Body of pancreas (tissue), 4 donors: Measurements from ENCODE around the gene IFRD2. TPM values are rescaled to one million over a fixed set of nuclear protein-coding genes. Genes with fewer than 3 reads are reported as not detected.

Source experiments
- ATAC-seq: fragments of 150-250 bp; one replicate; pipeline ENCODE4 v1.9.1; 2016
- DNase-seq, 4 donors: peaks; one replicate each; pipeline ENCODE4 v3.0.0-alpha.2; 2019
- H3K27ac ChIP-seq, 4 donors: fragments of 200-600 bp; sonication (generic); 1 replicate in 3 of 4; 2 replicates in 1 of 4; pipeline versions ENCODE4 v1.5.1 to v1.6.1; 2016 to 2019; ENCODE audit warnings: mild to moderate bottlenecking in 1 of 4, mixed read lengths in 1 of 4, moderate library complexity in 1 of 4
- H3K27me3 ChIP-seq, 2 donors: fragments of 200-600 bp; sonication (generic); one replicate each; pipeline ENCODE4 v1.6.0; 2016; ENCODE audit warnings: mild to moderate bottlenecking in 1 of 2
- H3K36me3 ChIP-seq, 2 donors: fragments of 200-600 bp; sonication (generic); replicated peaks in 1 of 2; 2 replicates each; pipeline ENCODE4 v1.5.1; 2016; ENCODE audit warnings: low read depth in 2 of 2; ENCODE audit not compliant: insufficient read depth in 1 of 2
- H3K4me1 ChIP-seq: fragments of 200-600 bp; sonication (generic); one replicate; pipeline ENCODE4 v1.6.0; 2016
- H3K4me3 ChIP-seq, 2 donors: fragments of 200-600 bp; sonication (generic); 1 replicate in 1 of 2; 2 replicates in 1 of 2; pipeline ENCODE4 v1.5.1; 2016 to 2019
- H3K9me3 ChIP-seq, 3 donors: fragments of 200-600 bp; sonication (generic); 1 replicate in 2 of 3; 2 replicates in 1 of 3; pipeline ENCODE4 v1.5.1; 2016
- POLR2A ChIP-seq, 3 donors: fragments of 450-650 bp; IDR thresholded peaks; one replicate each; pipeline ENCODE4 v1.6.1; 2016; ENCODE audit warnings: antibody characterized with exemption in 3 of 3, mild to moderate bottlenecking in 2 of 3
- WGBS, 2 donors: methylation state at CpG; one replicate each; pipeline ENCODE4 v1.1.5; 2017; 5-methylcytosine and 5-hydroxymethylcytosine counted together
- intact Hi-C: fragments of 100-400 bp; cut with DNase I; formaldehyde crosslinking; loops from one replicate; pipeline ENCODE4 v1.15.1; 2023
- total RNA-seq, 2 donors: library from RNA; depleted of rRNA; stranded (reverse); fragments of >200 nt; gene quantifications; one replicate each; pipeline ENCODE4 v1.1.0, GENCODE V29; 2016
- TF ChIP-seq, protein P1 (sequence below), 7 experiments: fragments of 450-650 bp in 4 of 7; fragments of 200-600 bp in 3 of 7; sonication (generic) in 3 of 7; IDR thresholded peaks; one replicate each; pipeline ENCODE4 v1.5.1; 2016 to 2019; ENCODE audit warnings: antibody characterized with exemption in 7 of 7

The IFRD2 gene
- total RNA-seq, 2 donors from 2014 or later = 75.8 to 103 TPM

DNA sequence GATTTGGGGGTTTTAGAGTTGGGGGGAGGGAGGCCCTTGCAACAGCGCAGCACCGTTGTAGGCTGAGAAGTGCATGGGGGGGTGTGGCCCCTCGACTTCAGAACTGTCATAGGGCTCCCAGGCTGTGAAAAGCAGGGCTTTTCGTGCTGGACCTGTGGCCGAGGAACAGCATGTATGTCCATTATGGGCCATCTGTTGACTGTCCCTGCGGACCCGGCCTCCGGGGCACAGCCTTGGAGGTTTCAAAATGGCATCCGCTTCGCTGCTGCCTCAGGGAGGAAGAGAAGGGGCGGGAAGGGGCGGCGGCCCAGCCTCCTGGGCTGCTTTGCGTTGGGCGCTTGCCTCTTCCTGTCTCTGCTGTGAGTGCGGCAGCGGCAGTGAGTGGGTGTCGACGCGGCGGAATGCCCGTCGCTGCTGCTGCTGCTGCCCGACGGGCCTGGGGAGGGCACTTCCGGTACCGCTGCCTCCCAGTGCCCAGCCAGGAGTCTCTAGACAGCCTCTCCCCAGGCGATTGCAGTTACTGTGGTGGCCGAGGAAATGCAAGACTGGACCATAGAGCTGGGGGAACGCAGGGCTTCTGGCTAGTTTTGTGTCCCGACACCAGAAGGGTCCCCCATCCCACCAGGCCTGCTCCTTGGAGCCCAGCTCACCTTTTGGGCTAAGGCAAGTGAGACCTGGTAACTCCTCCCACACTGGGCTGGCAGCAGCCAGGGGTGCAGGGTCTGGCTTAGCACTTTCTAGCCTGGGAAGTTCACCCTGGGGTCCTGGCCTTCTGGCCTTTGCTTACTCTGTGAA is 54.3 kb downstream of the IFRD2 start:
- DNase-seq (peak; percentile 57 to 84 (median 70)), ATAC-seq (no peak)
- no peaks in the 10 kb centered on the region for H3K36me3 ChIP-seq
- H3K4me3 ChIP-seq = peak overlapping the region in 1 of 2 donors; percentile 15
- 14% methylated on average over 3 to 29 of the region's 31 CpGs for WGBS, 2 donors
- peaks cover 67% of the 10 kb centered on the region for H3K4me1 ChIP-seq
- TF ChIP-seq, protein P1, sequence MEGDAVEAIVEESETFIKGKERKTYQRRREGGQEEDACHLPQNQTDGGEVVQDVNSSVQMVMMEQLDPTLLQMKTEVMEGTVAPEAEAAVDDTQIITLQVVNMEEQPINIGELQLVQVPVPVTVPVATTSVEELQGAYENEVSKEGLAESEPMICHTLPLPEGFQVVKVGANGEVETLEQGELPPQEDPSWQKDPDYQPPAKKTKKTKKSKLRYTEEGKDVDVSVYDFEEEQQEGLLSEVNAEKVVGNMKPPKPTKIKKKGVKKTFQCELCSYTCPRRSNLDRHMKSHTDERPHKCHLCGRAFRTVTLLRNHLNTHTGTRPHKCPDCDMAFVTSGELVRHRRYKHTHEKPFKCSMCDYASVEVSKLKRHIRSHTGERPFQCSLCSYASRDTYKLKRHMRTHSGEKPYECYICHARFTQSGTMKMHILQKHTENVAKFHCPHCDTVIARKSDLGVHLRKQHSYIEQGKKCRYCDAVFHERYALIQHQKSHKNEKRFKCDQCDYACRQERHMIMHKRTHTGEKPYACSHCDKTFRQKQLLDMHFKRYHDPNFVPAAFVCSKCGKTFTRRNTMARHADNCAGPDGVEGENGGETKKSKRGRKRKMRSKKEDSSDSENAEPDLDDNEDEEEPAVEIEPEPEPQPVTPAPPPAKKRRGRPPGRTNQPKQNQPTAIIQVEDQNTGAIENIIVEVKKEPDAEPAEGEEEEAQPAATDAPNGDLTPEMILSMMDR (IDR thresholded peaks at IDR 0.05) = no peak
- peak in 2 of 3 donors; percentile 47 to 67 for TF ChIP-seq POLR2A (IDR thresholded peaks at IDR 0.05)
- intact Hi-C loops = no loop called here
- H3K27me3 ChIP-seq = no peaks in the 10 kb centered on the region
- H3K27ac ChIP-seq = peak overlapping the region; percentile 48 to 87 (median 80)
- no peaks in the 10 kb centered on the region for H3K9me3 ChIP-seq

Other genes starting within 250 kb of the IFRD2 start
- 100 to 1,000 TPM; 139 to 308 TPM for gene RBM5, start 203.5 kb downstream of the IFRD2 start, total RNA-seq
- 10 to 100 TPM in 1 of 2 donors, 1 to 10 TPM in 1; 5.2 to 25.4 TPM for gene SEMA3F, start 137.1 kb downstream of the IFRD2 start, total RNA-seq
- gene GNAT1, start 100.8 kb downstream of the IFRD2 start, total RNA-seq = not detected
- 10 to 100 TPM in 1 of 2 donors, 1 to 10 TPM in 1; 4.6 to 48.0 TPM for gene SLC38A3, start 87.2 kb downstream of the IFRD2 start, total RNA-seq
- gene GNAI2, start 56.2 kb downstream of the IFRD2 start, total RNA-seq = 10 to 100 TPM; 46.2 to 53.7 TPM
- gene SEMA3B, start 23.3 kb downstream of the IFRD2 start, total RNA-seq = 100 to 1,000 TPM in 1 of 2 donors, 10 to 100 TPM in 1; 71.1 to 116 TPM
- gene LSMEM2, start 13.3 kb downstream of the IFRD2 start, total RNA-seq = not detected
- gene HYAL3, start 7.0 kb upstream of the IFRD2 start, total RNA-seq = 1 to 10 TPM in 1 of 2 donors, under 1 TPM in 1; 0.99 to 2.3 TPM
- 10 to 100 TPM in 1 of 2 donors, 1 to 10 TPM in 1; 4.4 to 11.2 TPM for gene NAA80, start 7.0 kb upstream of the IFRD2 start, total RNA-seq
- gene HYAL1, start 11.1 kb upstream of the IFRD2 start, total RNA-seq = 10 to 100 TPM; 13.0 to 20.4 TPM
- 10 to 100 TPM; 35.6 to 48.3 TPM for gene HYAL2, start 30.3 kb upstream of the IFRD2 start, total RNA-seq
- gene TUSC2, start 35.8 kb upstream of the IFRD2 start, total RNA-seq = 10 to 100 TPM; 12.9 to 31.6 TPM
- gene RASSF1, start 48.4 kb upstream of the IFRD2 start, total RNA-seq = 10 to 100 TPM; 26.7 to 30.0 TPM
- 1 to 10 TPM; 1.3 to 2.3 TPM for gene ZMYND10, start 53.3 kb upstream of the IFRD2 start, total RNA-seq
- gene NPRL2, start 58.3 kb upstream of the IFRD2 start, total RNA-seq = 10 to 100 TPM; 27.0 to 30.9 TPM
- gene CYB561D2, start 58.4 kb upstream of the IFRD2 start, total RNA-seq = 10 to 100 TPM; 11.4 to 29.0 TPM
- gene TMEM115, start 67.1 kb upstream of the IFRD2 start, total RNA-seq = 10 to 100 TPM; 39.4 to 54.1 TPM
- 1 to 10 TPM; 1.3 TPM for gene CACNA2D2, start 211.2 kb upstream of the IFRD2 start, total RNA-seq